Activated naive CD8-positive, alpha-beta T cell treated with anti-CD3 and anti-CD28 coated beads, Interleukin-2, amount 50 U/mL, for 24 hours (primary cell): Measurements from ENCODE around the gene LPAR3.

ENCODE experiments used
- ATAC-seq: fragments of 150-1000 bp; cut with Tn5 transposase; one replicate; pipeline ENCODE4 v1.10.0; 2021
- DNase-seq: peaks from one replicate; pipeline ENCODE4 v3.0.0; 2021
- H3K27ac Mint-ChIP-seq: one replicate; pipeline ENCODE4 v1.8.0; 2021; ENCODE audit warnings: mild to moderate bottlenecking, mixed read lengths
- H3K27me3 Mint-ChIP-seq: one replicate; pipeline ENCODE4 v1.8.0; 2021; ENCODE audit warnings: mixed read lengths
- H3K36me3 Mint-ChIP-seq: one replicate; pipeline ENCODE4 v1.8.0; 2021; ENCODE audit warnings: low read depth, mixed read lengths
- H3K4me1 Mint-ChIP-seq: one replicate; pipeline ENCODE4 v1.8.0; 2021; ENCODE audit warnings: mixed read lengths
- H3K4me3 Mint-ChIP-seq: one replicate; pipeline ENCODE4 v1.8.0; 2021; ENCODE audit warnings: mild to moderate bottlenecking, moderate library complexity, mixed read lengths
- H3K9me3 Mint-ChIP-seq: one replicate; pipeline ENCODE4 v1.8.0; 2021; ENCODE audit warnings: mixed read lengths

LPAR3 gene, protein sequence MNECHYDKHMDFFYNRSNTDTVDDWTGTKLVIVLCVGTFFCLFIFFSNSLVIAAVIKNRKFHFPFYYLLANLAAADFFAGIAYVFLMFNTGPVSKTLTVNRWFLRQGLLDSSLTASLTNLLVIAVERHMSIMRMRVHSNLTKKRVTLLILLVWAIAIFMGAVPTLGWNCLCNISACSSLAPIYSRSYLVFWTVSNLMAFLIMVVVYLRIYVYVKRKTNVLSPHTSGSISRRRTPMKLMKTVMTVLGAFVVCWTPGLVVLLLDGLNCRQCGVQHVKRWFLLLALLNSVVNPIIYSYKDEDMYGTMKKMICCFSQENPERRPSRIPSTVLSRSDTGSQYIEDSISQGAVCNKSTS

DNA sequence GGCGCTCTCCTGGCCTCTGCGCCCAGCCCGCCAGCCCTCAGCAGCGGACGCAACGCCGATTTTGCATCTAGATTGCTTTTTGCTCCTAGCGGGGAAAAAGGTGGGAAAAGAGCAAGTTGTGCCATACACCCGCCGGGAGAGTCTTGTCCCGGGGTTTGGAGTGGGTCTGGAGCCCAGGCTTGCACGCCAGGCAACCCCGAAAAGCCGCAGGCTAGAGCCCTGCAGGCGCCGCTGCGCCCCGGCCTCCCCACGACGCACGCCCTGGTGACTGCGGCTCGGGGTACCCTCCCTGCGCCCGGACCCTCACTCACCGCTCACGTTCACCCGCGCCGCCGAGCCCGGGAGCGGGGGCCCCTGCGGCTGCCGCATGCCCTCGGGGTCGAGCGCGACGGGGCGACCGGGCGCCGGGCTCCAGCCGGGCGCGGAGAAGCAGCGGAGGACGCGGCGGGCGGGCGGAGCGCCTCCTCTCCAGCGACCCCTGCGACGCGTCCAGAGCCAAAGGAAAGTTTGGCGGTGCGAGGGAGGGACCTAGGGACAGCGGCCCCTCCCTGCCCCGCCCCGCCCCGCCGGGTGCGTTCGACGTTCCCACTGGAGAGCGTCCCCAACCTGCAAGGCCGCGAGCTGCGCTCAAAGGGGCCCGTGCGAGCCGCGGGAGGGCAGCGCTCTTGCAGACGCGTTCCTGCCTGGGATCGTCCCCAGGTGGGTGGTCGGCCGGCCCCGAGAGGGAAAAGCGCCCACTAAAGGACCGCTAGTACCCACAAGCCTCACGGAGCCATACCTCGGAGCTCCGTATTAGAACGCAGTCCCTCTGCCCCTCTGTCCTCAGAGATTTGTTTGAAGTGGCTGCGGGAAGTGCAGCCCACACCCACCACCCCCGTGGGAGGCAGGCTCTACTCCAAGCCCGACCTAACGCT, at the start of gene LPAR3:
TSS of gene LPAR3 (minus strand) at position 502 of the 914 bp plus-strand sequence. CDS start 27,086 bp downstream, outside the sequence.
- H3K4me3 Mint-ChIP-seq, result peak within 1 kb of the TSS; percentile 76
- ATAC-seq (peak; percentile 68), DNase-seq (peak; percentile 44)
- peaks cover 36% of the 10 kb centered on the region for H3K27me3 Mint-ChIP-seq
- no peak within 1 kb of the TSS for H3K27ac Mint-ChIP-seq
- no peaks in the 10 kb centered on the region for H3K36me3 Mint-ChIP-seq
- H3K9me3 Mint-ChIP-seq, result no peaks in the 10 kb centered on the region
- H3K4me1 Mint-ChIP-seq, result peaks cover 17% of the 10 kb centered on the region

DNA sequence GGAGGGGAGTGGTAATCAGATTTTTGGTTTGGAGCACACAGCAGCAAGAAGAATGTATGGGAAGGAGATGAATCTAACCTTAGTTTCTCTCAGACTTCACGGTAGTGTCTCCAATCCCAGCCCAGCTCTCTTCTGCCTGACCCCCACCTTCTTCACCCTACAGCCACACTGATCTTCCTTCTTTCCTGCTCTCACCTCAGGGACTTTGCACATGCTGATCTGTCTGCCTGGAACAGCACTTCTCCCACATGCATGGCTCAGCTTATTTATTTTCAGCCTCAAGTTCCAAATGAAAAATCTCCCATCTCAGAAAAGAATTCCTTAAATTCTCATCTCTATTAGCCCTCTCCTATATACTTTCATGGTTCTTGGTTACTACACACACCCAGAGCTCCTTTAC, 48.8 kb upstream of the LPAR3 start:
- H3K9me3 Mint-ChIP-seq, result no peaks in the 10 kb centered on the region
- H3K4me3 Mint-ChIP-seq, result no peak overlapping the region
- peaks cover 19% of the 10 kb centered on the region for H3K4me1 Mint-ChIP-seq
- no peak overlapping the region for H3K27ac Mint-ChIP-seq
- no peaks in the 10 kb centered on the region for H3K27me3 Mint-ChIP-seq
- no peak for DNase-seq
- no peak for ATAC-seq
- peaks cover 11% of the 10 kb centered on the region for H3K36me3 Mint-ChIP-seq

DNA sequence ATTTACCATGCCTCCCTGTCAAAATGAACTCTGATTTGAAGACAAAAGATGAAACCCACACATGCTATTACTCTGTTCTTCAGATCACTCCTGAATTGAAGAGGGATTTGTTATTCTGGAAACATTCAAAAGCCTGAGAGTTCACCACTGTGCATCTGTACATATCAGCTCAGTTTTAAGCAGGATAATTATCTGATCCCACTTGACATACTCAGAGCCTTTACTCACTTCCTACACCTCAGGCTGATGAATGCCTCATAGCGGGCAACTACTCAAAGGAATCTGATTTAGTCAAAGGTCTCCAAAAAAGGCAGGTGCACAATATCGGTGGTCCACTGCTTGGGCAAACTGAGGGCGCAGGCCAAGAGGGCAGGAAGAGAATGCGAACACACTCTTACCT, 47.5 kb upstream of the LPAR3 start:
- Mint-ChIP-seq H3K36me3 (peaks cover 4% of the 10 kb centered on the region), H3K27me3 (no peaks in the 10 kb centered on the region), H3K4me1 (peaks cover 12% of the 10 kb centered on the region), H3K27ac (no peak overlapping the region), H3K9me3 (no peaks in the 10 kb centered on the region), H3K4me3 (no peak overlapping the region)
- no peak for ATAC-seq
- DNase-seq, result no peak

DNA sequence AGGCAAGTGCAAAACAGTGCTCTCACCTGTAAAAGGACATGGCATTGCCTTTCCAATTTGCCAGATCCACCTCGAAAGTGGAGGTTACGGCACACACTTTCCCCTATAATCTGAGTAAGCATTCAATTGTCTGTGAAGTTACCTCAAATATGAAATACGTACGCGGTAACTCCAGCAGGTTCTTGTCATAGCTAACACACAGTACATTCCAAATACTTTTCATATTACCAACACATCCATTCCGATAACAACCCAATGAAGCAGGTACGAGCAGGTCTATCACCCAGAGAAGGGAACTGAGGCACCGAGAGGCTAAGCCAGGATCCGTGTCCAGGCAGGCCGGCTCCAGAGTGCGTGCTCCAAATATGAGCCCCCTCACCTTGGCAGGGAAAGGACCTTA, 46.8 kb upstream of the LPAR3 start:
- Mint-ChIP-seq H3K36me3 (peaks cover 2% of the 10 kb centered on the region), H3K27me3 (no peaks in the 10 kb centered on the region), H3K4me3 (no peak overlapping the region), H3K4me1 (peaks cover 5% of the 10 kb centered on the region), H3K9me3 (no peaks in the 10 kb centered on the region), H3K27ac (no peak overlapping the region)
- ATAC-seq, result no peak
- no peak for DNase-seq

DNA sequence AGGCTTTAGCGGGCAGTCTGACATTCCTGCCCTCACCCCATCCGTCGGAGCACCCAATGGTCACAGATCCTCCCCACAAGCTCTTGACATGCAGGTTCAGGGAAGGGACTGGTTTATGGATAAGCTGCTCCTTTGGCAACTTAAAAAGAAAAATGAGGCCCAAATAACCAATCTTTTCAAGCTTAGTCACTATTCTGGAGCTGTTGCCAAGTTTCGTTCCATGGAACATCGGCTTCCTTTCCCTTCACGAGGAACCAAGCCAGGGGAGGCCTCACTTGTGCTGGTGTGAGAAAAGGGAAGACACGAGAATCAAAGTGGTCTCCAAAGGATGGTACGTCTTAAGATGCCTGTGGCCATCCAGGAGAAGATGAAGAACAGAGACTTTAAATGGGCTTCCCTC, 46.1 kb upstream of the LPAR3 start:
- no peak overlapping the region for H3K4me3 Mint-ChIP-seq
- DNase-seq (no peak), ATAC-seq (no peak)
- no peak overlapping the region for H3K27ac Mint-ChIP-seq
- H3K36me3 Mint-ChIP-seq, result peaks cover 2% of the 10 kb centered on the region
- H3K4me1 Mint-ChIP-seq, result no peaks in the 10 kb centered on the region
- H3K27me3 Mint-ChIP-seq, result no peaks in the 10 kb centered on the region
- no peaks in the 10 kb centered on the region for H3K9me3 Mint-ChIP-seq

DNA sequence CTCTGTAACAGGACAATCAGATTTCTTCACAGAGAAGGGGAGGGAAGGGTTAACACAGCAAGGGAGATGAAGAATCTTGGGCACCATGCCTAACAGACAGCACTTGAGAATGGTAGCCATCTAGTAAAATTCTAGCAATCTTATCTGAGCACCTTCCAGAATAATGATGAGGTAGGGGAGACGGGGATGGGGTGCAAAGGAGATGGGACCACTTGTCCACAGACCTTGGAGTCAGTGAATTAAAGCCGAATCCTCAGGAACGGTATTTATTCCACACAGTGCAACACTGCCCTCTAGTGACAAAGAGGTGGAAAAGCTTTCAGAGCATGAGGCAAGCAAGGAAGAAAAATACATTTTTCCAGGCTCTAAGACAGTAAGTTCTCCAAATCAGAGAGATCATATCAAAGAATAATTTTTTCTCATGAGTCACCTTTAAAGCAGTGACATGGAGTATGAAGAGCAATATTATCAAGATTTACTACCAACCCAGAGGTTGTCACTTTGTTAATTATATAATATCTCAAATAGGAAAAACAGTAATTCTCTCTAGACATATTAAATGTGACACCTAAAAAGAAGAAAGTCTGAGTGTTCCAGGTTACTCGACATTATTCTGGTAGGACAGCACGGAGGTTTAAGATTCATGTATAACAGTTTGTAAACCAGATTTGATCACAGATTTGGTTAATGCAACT, 43.3 kb upstream of the LPAR3 start:
- Mint-ChIP-seq H3K27ac (no peak overlapping the region), H3K27me3 (no peaks in the 10 kb centered on the region), H3K4me1 (no peaks in the 10 kb centered on the region), H3K9me3 (no peaks in the 10 kb centered on the region), H3K4me3 (no peak overlapping the region), H3K36me3 (peaks cover 2% of the 10 kb centered on the region)
- DNase-seq (no peak), ATAC-seq (no peak)

DNA sequence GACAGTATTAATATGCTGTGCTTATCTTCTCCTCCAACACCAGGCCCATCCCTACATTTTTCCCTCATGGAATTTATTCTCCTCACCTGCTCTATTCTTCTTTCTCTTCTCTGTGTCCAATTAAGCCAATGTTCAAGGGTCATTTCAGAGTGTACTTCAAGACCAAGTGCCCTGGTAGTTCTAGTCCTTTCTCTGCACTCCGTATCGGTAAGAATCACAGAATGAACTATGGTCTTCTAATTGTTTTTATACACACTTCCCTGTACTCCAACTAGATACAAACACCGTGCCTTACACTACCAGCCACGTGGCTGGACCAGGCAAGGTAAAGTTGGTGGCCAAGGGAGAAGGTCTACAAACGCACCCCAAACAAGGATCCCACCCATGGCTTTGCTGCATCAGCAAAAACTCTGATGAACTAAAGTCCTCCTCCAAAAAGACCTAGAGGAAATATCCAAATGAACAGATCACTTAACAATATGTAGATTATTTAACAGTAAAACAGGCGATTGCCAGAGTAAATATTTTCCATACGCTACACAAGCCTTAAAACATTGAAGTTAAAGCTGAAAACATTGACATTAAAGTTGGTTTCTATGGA, 40.1 kb upstream of the LPAR3 start:
- H3K4me3 Mint-ChIP-seq, result no peak overlapping the region

DNA sequence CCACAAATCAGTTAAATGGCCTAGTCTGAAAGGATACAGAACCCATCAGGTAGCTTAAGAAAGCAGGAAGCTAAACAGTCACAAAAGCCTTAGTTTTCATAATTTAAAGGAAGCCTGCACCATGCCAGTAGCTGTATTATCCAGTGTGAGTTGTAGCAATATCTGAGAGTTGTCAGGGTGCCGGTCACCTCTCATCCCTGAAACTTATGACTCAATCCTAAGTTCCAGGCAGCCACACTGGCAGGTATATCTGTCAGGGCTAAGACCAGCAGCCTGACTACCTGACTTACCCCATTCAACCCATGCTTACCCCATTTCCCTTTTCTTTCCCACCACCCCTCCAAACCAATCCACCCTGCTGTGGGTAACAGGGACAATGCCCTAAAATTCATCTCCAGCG, 37.8 kb upstream of the LPAR3 start:
- H3K27ac Mint-ChIP-seq, result no peak overlapping the region
- ATAC-seq, result no peak
- H3K4me3 Mint-ChIP-seq, result no peak overlapping the region

More for the DNA sequence above, 40.1 kb upstream of the LPAR3 start:
- ATAC-seq (no peak), DNase-seq (no peak)
- peaks cover 5% of the 10 kb centered on the region for H3K36me3 Mint-ChIP-seq
- no peak overlapping the region for H3K27ac Mint-ChIP-seq
- H3K27me3 Mint-ChIP-seq, result no peaks in the 10 kb centered on the region
- H3K4me1 Mint-ChIP-seq, result peaks cover 19% of the 10 kb centered on the region
- no peaks in the 10 kb centered on the region for H3K9me3 Mint-ChIP-seq

DNA sequence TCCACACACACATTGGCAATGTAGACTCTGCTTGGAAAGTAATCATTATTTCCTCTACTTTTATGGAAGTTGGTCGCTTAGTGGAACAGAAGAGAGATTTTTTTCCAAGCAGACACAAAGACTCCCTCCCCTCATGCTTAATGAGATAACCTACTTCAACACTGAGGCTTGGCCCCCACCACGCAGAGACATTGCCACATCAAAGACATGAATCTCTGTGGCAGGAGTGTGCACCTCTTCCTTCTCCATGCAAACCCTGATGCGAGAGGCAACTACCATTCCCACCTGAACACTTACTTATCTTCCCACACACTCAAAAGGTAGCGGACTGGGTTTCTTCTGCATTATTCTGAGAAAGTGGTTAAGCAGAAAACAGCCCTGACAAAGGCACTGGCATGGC, 37.3 kb upstream of the LPAR3 start:
- no peak overlapping the region for H3K4me3 Mint-ChIP-seq
- no peak for DNase-seq
- H3K4me1 Mint-ChIP-seq, result peaks cover 19% of the 10 kb centered on the region
- ATAC-seq, result no peak
- no peaks in the 10 kb centered on the region for H3K27me3 Mint-ChIP-seq
- H3K27ac Mint-ChIP-seq, result no peak overlapping the region
- no peaks in the 10 kb centered on the region for H3K9me3 Mint-ChIP-seq
- H3K36me3 Mint-ChIP-seq, result peaks cover 6% of the 10 kb centered on the region

More for the DNA sequence above, 37.8 kb upstream of the LPAR3 start:
- no peaks in the 10 kb centered on the region for H3K27me3 Mint-ChIP-seq
- DNase-seq, result no peak
- no peaks in the 10 kb centered on the region for H3K9me3 Mint-ChIP-seq
- H3K4me1 Mint-ChIP-seq, result peaks cover 19% of the 10 kb centered on the region
- peaks cover 6% of the 10 kb centered on the region for H3K36me3 Mint-ChIP-seq

DNA sequence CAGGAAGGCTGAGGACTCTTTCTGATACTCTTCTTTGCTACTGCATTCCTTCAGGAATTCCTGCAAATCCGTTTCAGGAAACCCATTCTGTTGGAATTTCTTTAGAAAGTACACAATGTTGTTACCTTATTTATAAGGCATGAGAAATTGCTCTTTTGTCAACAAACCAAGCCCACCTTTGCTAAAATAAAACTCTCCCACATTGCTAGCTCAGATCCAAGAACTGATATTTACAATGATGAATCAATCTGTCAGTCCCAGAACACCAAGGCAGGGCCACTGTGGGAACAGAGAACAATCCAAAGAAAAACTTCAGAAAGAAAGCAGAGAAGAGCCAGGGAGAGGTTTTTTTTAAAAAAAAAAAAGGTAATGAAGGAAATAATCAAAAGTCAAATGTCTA, 36.6 kb upstream of the LPAR3 start:
- Mint-ChIP-seq H3K4me1 (peaks cover 19% of the 10 kb centered on the region), H3K4me3 (no peak overlapping the region), H3K27ac (no peak overlapping the region), H3K36me3 (peaks cover 6% of the 10 kb centered on the region), H3K9me3 (no peaks in the 10 kb centered on the region), H3K27me3 (no peaks in the 10 kb centered on the region)
- ATAC-seq, result no peak
- DNase-seq, result no peak

DNA sequence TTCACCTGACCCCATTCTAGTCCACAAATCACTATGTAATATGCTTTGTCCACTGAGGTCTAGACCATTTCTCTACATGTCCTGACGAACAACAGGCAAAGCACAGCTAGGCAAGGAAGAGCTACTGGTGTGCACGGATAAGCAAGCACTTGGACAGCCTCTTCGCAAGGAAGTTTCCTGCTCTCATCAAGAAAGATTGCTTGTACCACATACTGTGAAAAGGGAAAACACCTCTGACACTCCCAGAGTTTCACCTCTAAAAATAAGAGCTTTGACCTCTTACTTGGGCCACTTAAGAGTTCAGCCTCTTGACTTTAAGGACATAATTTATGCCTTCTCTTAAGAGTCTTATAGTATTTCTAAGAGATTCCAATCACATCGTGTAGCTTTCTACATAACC, 36.0 kb upstream of the LPAR3 start:
- ATAC-seq (peak; percentile 43), DNase-seq (no peak)
- Mint-ChIP-seq H3K36me3 (peaks cover 6% of the 10 kb centered on the region), H3K4me1 (peaks cover 19% of the 10 kb centered on the region), H3K9me3 (no peaks in the 10 kb centered on the region), H3K27me3 (no peaks in the 10 kb centered on the region), H3K27ac (no peak overlapping the region), H3K4me3 (no peak overlapping the region)

DNA sequence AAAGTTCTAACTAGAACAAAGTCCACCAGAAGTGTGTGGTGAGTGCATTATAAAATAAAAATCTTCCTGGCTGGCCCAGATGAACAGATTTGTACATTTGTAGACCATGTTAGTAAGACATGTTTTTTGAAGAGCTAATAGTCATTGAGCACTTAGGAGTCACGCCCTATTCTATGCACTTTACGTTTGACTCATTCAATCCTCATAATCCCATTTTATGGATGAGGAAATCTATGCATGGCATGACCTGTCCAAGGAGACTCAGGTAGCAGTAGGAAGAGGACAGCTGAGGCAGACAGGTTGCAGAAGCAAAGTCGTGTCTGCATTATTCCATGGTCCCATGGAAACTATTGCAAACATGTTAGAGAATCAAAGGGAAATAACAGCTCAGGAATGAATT, 30.3 kb upstream of the LPAR3 start:
- Mint-ChIP-seq H3K27me3 (no peaks in the 10 kb centered on the region), H3K9me3 (no peaks in the 10 kb centered on the region), H3K27ac (no peak overlapping the region), H3K4me1 (no peaks in the 10 kb centered on the region), H3K4me3 (no peak overlapping the region), H3K36me3 (peaks cover 4% of the 10 kb centered on the region)
- DNase-seq (no peak), ATAC-seq (no peak)

DNA sequence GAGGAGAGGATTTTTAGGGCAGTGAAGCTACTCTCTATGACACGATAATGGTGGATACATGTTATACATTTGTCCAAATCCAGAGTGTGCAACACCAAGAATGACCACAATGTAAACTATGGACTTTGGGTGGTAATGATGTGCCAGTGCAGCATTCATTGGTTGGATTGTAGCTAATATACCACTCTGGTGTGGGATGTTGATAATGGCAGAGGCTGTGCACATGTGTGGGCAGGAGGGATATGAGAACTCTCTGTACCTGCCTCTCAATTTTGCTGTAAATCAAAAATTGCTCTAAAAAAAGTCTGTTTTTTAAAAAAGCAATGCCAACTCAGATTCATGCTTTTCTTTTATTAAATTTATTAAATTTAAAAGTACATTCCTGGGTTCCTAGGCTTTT, 27.2 kb upstream of the LPAR3 start:
- ATAC-seq (no peak), DNase-seq (no peak)
- no peak overlapping the region for H3K4me3 Mint-ChIP-seq
- H3K4me1 Mint-ChIP-seq, result peaks cover 5% of the 10 kb centered on the region
- no peaks in the 10 kb centered on the region for H3K36me3 Mint-ChIP-seq
- H3K27me3 Mint-ChIP-seq, result no peaks in the 10 kb centered on the region
- no peak overlapping the region for H3K27ac Mint-ChIP-seq
- H3K9me3 Mint-ChIP-seq, result no peaks in the 10 kb centered on the region

DNA sequence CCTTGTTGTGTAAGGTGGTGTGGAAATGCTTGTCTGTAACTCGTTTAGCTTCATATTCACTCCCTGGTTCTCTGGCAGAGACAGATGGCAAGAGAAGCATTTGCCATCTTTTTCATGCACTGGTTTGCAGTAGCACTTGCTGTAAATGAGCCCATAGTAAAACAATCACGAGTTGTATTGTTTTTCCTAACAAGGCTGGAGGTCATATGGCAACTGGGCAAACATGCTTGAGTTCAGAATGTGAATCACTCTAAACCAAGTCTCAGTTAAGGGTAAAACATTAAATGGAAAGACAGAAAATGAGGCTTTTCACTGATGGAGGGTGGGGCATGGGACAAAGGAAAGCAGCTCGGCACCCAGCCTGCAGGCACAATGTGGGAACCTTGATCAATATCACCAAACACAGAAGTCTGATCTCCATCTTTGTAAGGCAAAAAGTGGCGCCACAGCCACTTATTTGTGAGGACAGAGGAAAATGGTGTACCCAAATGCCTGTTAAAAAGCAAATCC, 26.5 kb upstream of the LPAR3 start:
- no peaks in the 10 kb centered on the region for H3K9me3 Mint-ChIP-seq
- no peak for ATAC-seq
- H3K4me1 Mint-ChIP-seq, result peaks cover 5% of the 10 kb centered on the region
- no peak overlapping the region for H3K4me3 Mint-ChIP-seq
- no peaks in the 10 kb centered on the region for H3K36me3 Mint-ChIP-seq
- no peaks in the 10 kb centered on the region for H3K27me3 Mint-ChIP-seq
- no peak overlapping the region for H3K27ac Mint-ChIP-seq
- no peak for DNase-seq
